Lower leg skin (tissue), 3 donors: ENCODE results near the gene VSTM4.

ENCODE experiments used
- CTCF ChIP-seq, 3 donors: fragments of 450-650 bp; IDR thresholded peaks; one replicate each; pipeline ENCODE4 v1.5.1; 2016; ENCODE audit warnings: antibody characterized with exemption in 3 of 3, mild to moderate bottlenecking in 3 of 3, moderate library complexity in 2 of 3
- POLR2A ChIP-seq, 2 donors: fragments of 450-650 bp; IDR thresholded peaks; one replicate each; pipeline ENCODE4 v1.6.1; 2016 to 2017; ENCODE audit warnings: antibody characterized with exemption in 2 of 2, mild to moderate bottlenecking in 1 of 2, moderate library complexity in 1 of 2

GRCh38 chr10:49055221-49055849 is 60.0 kb downstream of the VSTM4 start:
- TF ChIP-seq POLR2A (IDR thresholded peaks at IDR 0.05) (no peak), CTCF (IDR thresholded peaks at IDR 0.05) (no peak)
